Naive thymus-derived CD4-positive, alpha-beta T cell (primary cell): ENCODE measurements around the gene LYRM4. TPM values are rescaled to one million over a fixed set of nuclear protein-coding genes. Genes with fewer than 3 reads are reported as not detected.
A peak's percentile ranks its signal among the peaks of the same experiment; 100 is the strongest.

Source experiments
- ATAC-seq: fragments of 150-1000 bp; cut with Tn5 transposase; 2 replicates; pipeline ENCODE4 v1.10.0; 2021; ENCODE audit warnings: mild to moderate bottlenecking, moderate library complexity
- CTCF ChIA-PET: fragments of 350-600 bp; sonication (Branson Sonifier 250); formaldehyde crosslinking; loops from one replicate; lab custom pipeline; 2021; ENCODE audit warnings: antibody characterized with exemption; lab: Charles Lee
- POLR2A ChIA-PET: fragments of 350-600 bp; sonication (Branson Sonifier 250); formaldehyde crosslinking; loops from one replicate; lab custom pipeline; 2021; ENCODE audit warnings: antibody characterized with exemption, inconsistent platforms; lab: Charles Lee
- DNase-seq, 9 donors: peaks; one replicate each; pipeline versions ENCODE4 v3.0.0 to v3.0.0-alpha.2; 2020 to 2022; ENCODE audit warnings: mixed read lengths in 1 of 9
- H3K27ac ChIP-seq: one replicate; pipeline ENCODE4 v1.7.0; 2013; ENCODE audit warnings: mild to moderate bottlenecking, low read depth, low read length, moderate library complexity
- H3K27me3 ChIP-seq, 2 donors: one replicate each; pipeline ENCODE4 v1.7.0; 2013; ENCODE audit warnings: low read length in 2 of 2, mild to moderate bottlenecking in 2 of 2, moderate library complexity in 2 of 2; ENCODE audit not compliant: control insufficient read depth in 2 of 2, insufficient read depth in 2 of 2
- H3K36me3 ChIP-seq, 3 experiments: 1 replicate in 2 of 3; 2 replicates in 1 of 3; pipeline ENCODE4 v1.7.0; 2013; ENCODE audit warnings: low read length in 3 of 3, mild to moderate bottlenecking in 3 of 3, moderate library complexity in 1 of 3; ENCODE audit not compliant: insufficient read depth in 3 of 3, control insufficient read depth in 2 of 3
- H3K4me1 ChIP-seq, 2 donors: one replicate each; pipeline ENCODE4 v1.7.0; 2013; ENCODE audit warnings: low read length in 2 of 2, mild to moderate bottlenecking in 2 of 2, moderate library complexity in 1 of 2; ENCODE audit not compliant: control insufficient read depth in 2 of 2, insufficient read depth in 2 of 2
- H3K4me3 ChIP-seq: 2 replicates; pipeline ENCODE4 v1.7.0; 2013; ENCODE audit warnings: mild to moderate bottlenecking, low read length
- H3K9me3 ChIP-seq, 3 experiments: 1 replicate in 2 of 3; 2 replicates in 1 of 3; pipeline ENCODE4 v1.7.0; 2013; ENCODE audit warnings: low read length in 3 of 3; ENCODE audit not compliant: control insufficient read depth in 2 of 3
- H3K27ac Mint-ChIP-seq, 9 donors: one replicate each; pipeline ENCODE4 v1.8.0; 2020 to 2022; ENCODE audit warnings: mixed read lengths in 9 of 9, mild to moderate bottlenecking in 8 of 9, moderate library complexity in 5 of 9, inconsistent platforms in 2 of 9
- H3K27me3 Mint-ChIP-seq, 5 donors: one replicate each; pipeline ENCODE4 v1.8.0; 2021 to 2022; ENCODE audit warnings: mixed read lengths in 5 of 5, mild to moderate bottlenecking in 1 of 5
- H3K36me3 Mint-ChIP-seq, 5 donors: one replicate each; pipeline ENCODE4 v1.8.0; 2020 to 2022; ENCODE audit warnings: mixed read lengths in 5 of 5, mild to moderate bottlenecking in 3 of 5, inconsistent platforms in 1 of 5
- H3K4me1 Mint-ChIP-seq, 7 donors: one replicate each; pipeline ENCODE4 v1.8.0; 2020 to 2022; ENCODE audit warnings: mixed read lengths in 7 of 7, mild to moderate bottlenecking in 3 of 7, inconsistent platforms in 1 of 7
- H3K4me3 Mint-ChIP-seq, 10 donors: one replicate each; pipeline ENCODE4 v1.8.0; 2020 to 2022; ENCODE audit warnings: mild to moderate bottlenecking in 10 of 10, mixed read lengths in 10 of 10, moderate library complexity in 6 of 10, inconsistent platforms in 2 of 10
- H3K9me3 Mint-ChIP-seq, 11 donors: one replicate each; pipeline ENCODE4 v1.8.0; 2020 to 2022; ENCODE audit warnings: mixed read lengths in 11 of 11, mild to moderate bottlenecking in 4 of 11, inconsistent platforms in 1 of 11, moderate library complexity in 1 of 11
- intact Hi-C, 2 donors: fragments of 100-400 bp; cut with micrococcal nuclease; formaldehyde crosslinking; loops; one replicate each; pipeline ENCODE4 v1.15.1; 2023
- polyA plus RNA-seq, 2 donors: library from polyadenylated mRNA; unstranded; fragments of 300-500 nt; fragmentation: Illumina TruSeq; gene quantifications; one replicate each; pipeline ENCODE4 v1.2.3, GENCODE V29; 2021
- total RNA-seq, 6 experiments: library from RNA in 5 of 6; stranded (reverse) in 5 of 6; gene quantifications; 1 replicate in 5 of 6; 2 replicates in 1 of 6; pipeline ENCODE4 v1.2.3 and lab custom pipeline; 2021 to 2026

The LYRM4 gene
- total and polyA plus RNA-seq, 7 experiments from 2014 or later, result 15.1 to 61.6 (median 24.4) TPM

- intact Hi-C loops, result no loop called here
- H3K36me3 ChIP-seq, result no peaks in the 10 kb centered on the region
- H3K36me3 Mint-ChIP-seq, result no peaks in the 10 kb centered on the region
- H3K27ac Mint-ChIP-seq, result no peak overlapping the region
- H3K27me3 ChIP-seq, result no peaks in the 10 kb centered on the region
- no peak overlapping the region for H3K27ac ChIP-seq
- peaks cover 0 to 4% (median 0%) of the 10 kb centered on the region in 11 donors for H3K9me3 Mint-ChIP-seq
- CTCF ChIA-PET, result no interaction called here
- POLR2A ChIA-PET, result no interaction called here
- H3K4me1 Mint-ChIP-seq, result peaks cover 3 to 21% (median 8%) of the 10 kb centered on the region in 7 donors
- H3K4me3 ChIP-seq, result no peak overlapping the region
- H3K4me3 Mint-ChIP-seq, result peak overlapping the region in 3 of 10 donors; percentile 21 to 58 (median 51)
- ATAC-seq, result no peak
- DNase-seq, result no peak
- H3K4me1 ChIP-seq, result no peaks in the 10 kb centered on the region
- no peaks in the 10 kb centered on the region for H3K9me3 ChIP-seq
- H3K27me3 Mint-ChIP-seq, result peaks cover 38 to 71% (median 52%) of the 10 kb centered on the region in 5 donors
Observed at GRCh38 chr6:5086294-5086890, 174.4 kb downstream of the LYRM4 start.

- Mint-ChIP-seq H3K36me3 (no peaks in the 10 kb centered on the region), H3K4me3 (peak overlapping the region in 2 of 10 donors; percentile 9 to 79), H3K9me3 (peaks cover 0 to 4% (median 0%) of the 10 kb centered on the region in 11 donors), H3K4me1 (peaks cover 0 to 17% (median 4%) of the 10 kb centered on the region in 7 donors), H3K27me3 (peaks cover 36 to 69% (median 51%) of the 10 kb centered on the region in 5 donors), H3K27ac (no peak overlapping the region)
- intact Hi-C loops, result no loop called here
- Histone ChIP-seq H3K4me1 (no peaks in the 10 kb centered on the region), H3K27ac (no peak overlapping the region), H3K9me3 (no peaks in the 10 kb centered on the region), H3K27me3 (no peaks in the 10 kb centered on the region), H3K36me3 (no peaks in the 10 kb centered on the region), H3K4me3 (no peak overlapping the region)
- ATAC-seq (no peak), DNase-seq (peak in 1 of 9 donors; percentile 10)
- ChIA-PET POLR2A (no interaction called here), CTCF (no interaction called here)
Observed at GRCh38 chr6:5085648-5086293, 175.0 kb downstream of the LYRM4 start.

DNA sequence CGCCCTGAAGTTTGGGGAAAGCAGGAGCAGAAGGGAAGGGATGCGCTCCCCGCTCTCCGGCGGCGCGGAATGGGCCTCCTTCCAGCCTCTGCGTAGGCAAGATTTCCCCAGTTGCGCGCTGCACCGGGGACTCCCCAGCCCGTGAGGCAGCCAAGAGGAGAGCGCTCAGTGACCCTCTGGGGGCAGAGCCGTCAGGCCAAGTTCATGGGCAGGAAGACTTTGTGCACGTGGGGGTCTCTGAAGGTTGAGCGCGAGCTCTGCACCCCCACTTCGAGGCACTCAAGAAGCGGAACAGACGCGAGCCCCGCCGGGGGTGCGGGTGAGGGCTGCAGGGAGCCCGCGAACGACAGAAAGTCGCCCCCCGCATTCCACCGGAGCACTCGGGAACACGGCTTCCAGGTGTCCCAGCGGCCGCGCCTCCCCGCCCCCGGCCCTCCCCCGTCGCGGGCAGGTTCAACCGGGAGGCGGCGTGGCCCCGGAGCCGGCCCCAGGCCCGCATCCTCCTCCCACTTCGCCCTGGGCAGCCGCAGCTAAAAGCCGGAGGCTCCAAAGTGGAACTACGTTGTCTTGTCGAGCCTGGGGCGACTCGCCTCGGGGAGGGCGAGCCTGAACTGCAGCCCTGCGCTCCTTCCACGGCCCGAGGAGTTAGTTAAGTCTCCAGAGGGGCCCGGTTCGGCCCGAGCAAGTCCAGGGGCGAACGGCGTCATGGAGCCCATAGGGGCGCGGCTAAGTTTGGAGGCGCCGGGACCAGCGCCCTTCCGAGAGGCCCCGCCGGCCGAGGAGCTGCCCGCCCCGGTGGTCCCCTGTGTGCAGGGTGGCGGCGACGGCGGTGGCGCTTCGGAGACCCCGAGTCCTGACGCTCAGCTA, 175.7 kb downstream of the LYRM4 start, which contains the start of gene PPP1R3G:
Gene PPP1R3G, plus strand, starts transcription at position 561 of the 867 bp plus-strand sequence. Its CDS starts 145 bp downstream, at position 706.
- ATAC-seq, result peak; percentile 54
- Mint-ChIP-seq H3K9me3 (peaks cover 0 to 4% (median 0%) of the 10 kb centered on the region in 11 donors), H3K4me3 (peak within 1 kb of the TSS in 8 of 10 donors; percentile 5 to 88 (median 64)), H3K4me1 (peaks cover 0 to 12% (median 3%) of the 10 kb centered on the region in 7 donors), H3K27me3 (peaks cover 38 to 69% (median 44%) of the 10 kb centered on the region in 5 donors), H3K27ac (peak within 1 kb of the TSS in 1 of 9 donors; percentile 23), H3K36me3 (no peaks in the 10 kb centered on the region)
- CTCF ChIA-PET, result no interaction called here
- intact Hi-C loops, result no loop called here
- POLR2A ChIA-PET, result no interaction called here
- peak in 3 of 9 donors; percentile 2 to 43 (median 9) for DNase-seq
- Histone ChIP-seq H3K4me1 (no peaks in the 10 kb centered on the region), H3K27ac (no peak within 1 kb of the TSS), H3K27me3 (no peaks in the 10 kb centered on the region), H3K9me3 (no peaks in the 10 kb centered on the region), H3K4me3 (no peak within 1 kb of the TSS), H3K36me3 (no peaks in the 10 kb centered on the region)

GRCh38 chr6:5084360-5084780, 176.4 kb downstream of the LYRM4 start:
- no peaks in the 10 kb centered on the region for H3K4me1 ChIP-seq
- no peaks in the 10 kb centered on the region for H3K36me3 ChIP-seq
- H3K27me3 ChIP-seq, result no peaks in the 10 kb centered on the region
- H3K27ac Mint-ChIP-seq, result no peak overlapping the region
- ChIA-PET CTCF (no interaction called here), POLR2A (no interaction called here)
- peaks cover 0 to 7% (median 3%) of the 10 kb centered on the region in 7 donors for H3K4me1 Mint-ChIP-seq
- DNase-seq (no peak), ATAC-seq (no peak)
- peaks cover 0 to 5% (median 0%) of the 10 kb centered on the region in 11 donors for H3K9me3 Mint-ChIP-seq
- H3K27ac ChIP-seq, result no peak overlapping the region
- no peak overlapping the region for H3K4me3 ChIP-seq
- peak overlapping the region in 6 of 10 donors; percentile 5 to 88 (median 62) for H3K4me3 Mint-ChIP-seq
- peaks cover 39 to 70% (median 44%) of the 10 kb centered on the region in 5 donors for H3K27me3 Mint-ChIP-seq
- intact Hi-C loops, result no loop called here
- no peaks in the 10 kb centered on the region for H3K36me3 Mint-ChIP-seq
- no peaks in the 10 kb centered on the region for H3K9me3 ChIP-seq

DNA sequence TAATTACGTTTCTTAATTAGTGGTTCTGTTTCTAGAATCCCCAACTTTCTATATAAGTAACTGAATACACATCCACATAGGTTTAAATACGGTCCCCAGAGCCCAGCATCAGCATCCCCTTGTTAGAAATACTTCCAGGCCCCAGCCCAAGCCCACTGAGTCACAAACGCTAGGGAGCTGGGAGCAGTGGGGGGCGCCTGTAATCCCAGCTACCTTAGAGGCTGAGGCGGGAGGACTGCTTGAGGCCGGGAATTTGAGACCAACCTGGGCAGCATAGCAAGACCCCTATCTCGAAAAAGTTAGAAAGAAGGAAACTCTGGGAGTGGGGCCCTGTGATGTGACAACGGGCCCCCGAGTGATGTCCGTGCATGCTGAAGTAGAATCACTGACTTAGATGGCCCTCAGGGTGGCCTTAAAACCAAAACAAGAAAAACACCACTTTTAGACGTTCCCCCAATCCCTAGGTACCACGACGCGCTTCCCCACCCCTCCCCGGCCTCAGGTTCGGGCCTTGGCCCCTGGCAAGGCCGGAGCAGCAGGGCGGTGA, 176.9 kb downstream of the LYRM4 start:
- ChIA-PET POLR2A (no interaction called here), CTCF (no interaction called here)
- Histone ChIP-seq H3K36me3 (no peaks in the 10 kb centered on the region), H3K9me3 (no peaks in the 10 kb centered on the region), H3K4me1 (no peaks in the 10 kb centered on the region), H3K4me3 (no peak overlapping the region), H3K27me3 (no peaks in the 10 kb centered on the region), H3K27ac (no peak overlapping the region)
- H3K4me1 Mint-ChIP-seq, result peaks cover 0 to 7% (median 3%) of the 10 kb centered on the region in 7 donors
- ATAC-seq, result no peak
- H3K4me3 Mint-ChIP-seq, result peak overlapping the region in 8 of 10 donors; percentile 5 to 73 (median 58)
- no peak overlapping the region for H3K27ac Mint-ChIP-seq
- H3K9me3 Mint-ChIP-seq, result peaks cover 0 to 6% (median 0%) of the 10 kb centered on the region in 11 donors
- no peak for DNase-seq
- H3K36me3 Mint-ChIP-seq, result no peaks in the 10 kb centered on the region
- peaks cover 39 to 73% (median 46%) of the 10 kb centered on the region in 5 donors for H3K27me3 Mint-ChIP-seq
- intact Hi-C loops, result no loop called here

DNA sequence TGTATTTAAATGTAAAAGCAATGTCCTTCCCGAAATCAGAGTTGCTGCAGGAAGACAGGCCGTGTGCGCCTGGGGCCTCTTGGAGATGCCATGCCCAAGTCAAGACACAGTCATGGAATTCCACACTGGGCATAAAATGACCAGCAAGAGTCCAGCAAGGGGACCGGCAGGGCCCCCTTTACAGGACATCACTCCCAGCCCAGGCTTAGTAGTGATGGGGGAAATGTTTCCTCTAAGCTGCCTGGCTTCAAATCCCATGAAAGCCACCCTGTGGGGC, 177.5 kb downstream of the LYRM4 start:
- no peaks in the 10 kb centered on the region for H3K36me3 ChIP-seq
- no peaks in the 10 kb centered on the region for H3K36me3 Mint-ChIP-seq
- H3K27me3 Mint-ChIP-seq, result peaks cover 35 to 71% (median 45%) of the 10 kb centered on the region in 5 donors
- H3K4me1 ChIP-seq, result no peaks in the 10 kb centered on the region
- DNase-seq (no peak), ATAC-seq (no peak)
- H3K9me3 Mint-ChIP-seq, result peaks cover 0 to 6% (median 0%) of the 10 kb centered on the region in 11 donors
- no peak overlapping the region for H3K27ac Mint-ChIP-seq
- intact Hi-C loops, result no loop called here
- no peaks in the 10 kb centered on the region for H3K27me3 ChIP-seq
- H3K4me3 Mint-ChIP-seq, result peak overlapping the region in 2 of 10 donors; percentile 26 to 65
- POLR2A ChIA-PET, result no interaction called here
- CTCF ChIA-PET, result no interaction called here
- no peak overlapping the region for H3K4me3 ChIP-seq
- H3K27ac ChIP-seq, result no peak overlapping the region
- H3K4me1 Mint-ChIP-seq, result peaks cover 0 to 7% (median 3%) of the 10 kb centered on the region in 7 donors
- no peaks in the 10 kb centered on the region for H3K9me3 ChIP-seq
